Activated CD4-positive, alpha-beta T cell treated with anti-CD3 and anti-CD28 coated beads for 1 hour (primary cell): Measurements from ENCODE around the gene TMCO6.
"Not testable (repeated sequence)": the region's sequence is repeated elsewhere in the genome, so short reads cannot be mapped to it uniquely, and the experiment has no call there.

Experiments
- DNase-seq: peaks from one replicate; pipeline ENCODE4 v3.0.0-alpha.2; 2020

Gene TMCO6

DNA sequence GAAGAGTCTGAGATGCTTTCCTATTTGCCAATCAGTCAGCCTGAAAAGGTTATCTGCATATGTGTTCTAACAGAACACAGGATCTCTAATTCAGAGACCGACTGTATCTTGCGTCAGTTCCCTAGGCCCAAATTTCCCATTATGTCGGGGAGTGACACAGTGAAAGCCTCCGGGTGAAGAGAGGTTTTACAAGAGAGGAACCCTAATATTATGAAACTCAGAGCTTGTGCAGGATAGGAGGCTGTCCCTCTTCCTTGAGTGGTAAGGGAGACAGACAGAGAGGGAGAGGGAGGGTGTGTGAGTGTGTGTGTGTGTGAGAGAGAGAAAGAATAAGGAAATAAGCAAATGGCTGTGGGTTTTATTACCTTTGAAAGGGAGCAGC is 8.2 kb upstream of the TMCO6 start:
- no peak for DNase-seq

DNA sequence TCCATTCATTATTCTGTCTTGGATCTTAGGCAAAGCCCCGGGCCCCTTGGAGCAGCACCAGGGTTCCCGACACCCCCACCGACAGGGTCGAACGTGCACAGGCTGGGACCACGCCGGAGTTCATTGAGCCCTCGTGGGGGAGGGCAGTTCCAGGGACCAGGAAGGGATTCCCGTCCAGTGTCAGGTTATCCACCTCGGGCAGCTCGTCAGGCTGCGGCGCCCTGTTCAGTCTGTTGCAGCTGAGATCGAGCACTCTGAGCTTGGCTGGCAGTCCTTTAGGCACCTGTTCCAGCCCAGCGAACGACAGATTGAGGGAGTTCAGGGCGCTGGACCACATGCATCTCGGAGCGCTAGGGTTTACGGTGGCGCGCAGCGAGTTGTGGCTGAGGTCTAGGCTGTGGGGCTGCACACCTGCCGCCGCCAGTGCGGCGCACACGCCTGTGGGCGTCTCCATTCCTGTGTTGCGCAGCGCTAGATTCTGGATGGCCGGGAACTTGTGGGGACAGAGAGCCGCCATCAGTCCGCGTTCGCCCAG is 7.4 kb upstream of the TMCO6 start:
- peak; percentile 19 for DNase-seq

DNA sequence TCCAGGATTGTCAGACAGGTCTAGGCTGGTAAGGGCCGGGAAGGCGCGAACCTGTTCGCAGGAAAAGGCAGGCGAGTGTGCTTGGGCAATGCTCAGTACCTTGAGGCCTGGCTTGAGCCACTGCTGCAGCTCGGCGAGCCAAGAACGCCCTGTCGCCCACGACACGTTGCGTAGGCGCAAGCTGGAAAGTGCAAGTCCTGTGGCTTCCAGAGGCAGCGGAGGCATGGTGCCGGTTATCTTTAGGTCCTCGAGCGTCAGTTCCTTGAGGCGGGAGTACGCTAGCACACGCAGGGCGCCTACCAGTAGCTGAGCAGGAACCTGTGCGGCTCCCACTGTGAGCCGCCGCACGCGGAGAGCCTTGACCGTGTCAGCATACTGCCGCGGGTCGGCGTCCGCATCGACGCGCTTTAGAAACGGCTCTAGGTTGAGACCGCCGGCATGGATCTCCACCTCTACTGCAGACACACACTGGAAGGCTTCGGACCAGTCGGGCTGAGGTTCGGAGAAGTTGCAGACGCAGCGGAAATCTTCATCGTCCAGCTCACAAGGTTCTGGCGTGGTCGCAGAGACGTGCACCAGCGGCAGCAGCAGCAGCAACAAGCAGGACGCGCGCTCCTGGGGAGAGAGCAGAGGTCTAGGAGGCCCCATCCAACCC is 6.8 kb upstream of the TMCO6 start:
- peak; percentile 27 for DNase-seq

DNA sequence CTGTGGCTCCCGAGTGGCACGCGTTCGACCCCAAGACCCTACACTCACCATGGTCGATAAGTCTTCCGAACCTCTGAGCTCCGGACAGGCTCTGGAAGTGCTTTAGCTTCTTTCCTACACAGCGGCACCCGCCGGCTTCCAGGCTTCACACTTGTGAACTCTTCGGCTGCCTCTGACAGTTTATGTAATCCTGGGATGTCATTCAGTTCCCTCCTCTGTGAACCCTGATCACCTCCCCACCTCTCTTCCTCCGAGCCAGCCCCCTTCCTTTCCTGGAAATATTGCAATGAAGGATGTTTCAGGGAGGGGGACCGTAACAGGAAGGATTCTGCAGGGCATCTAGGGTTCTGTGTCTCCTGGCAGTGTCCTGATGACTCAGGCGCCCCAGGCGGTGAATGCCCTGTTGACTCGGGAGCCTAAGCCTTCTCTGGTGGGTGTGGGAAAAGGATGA is 6.2 kb upstream of the TMCO6 start, which contains the start of gene CD14:
TSS of gene CD14 (minus strand) at position 155 of the 451 bp plus-strand sequence. CDS start at position 51, 104 bp downstream.
- no peak for DNase-seq

DNA sequence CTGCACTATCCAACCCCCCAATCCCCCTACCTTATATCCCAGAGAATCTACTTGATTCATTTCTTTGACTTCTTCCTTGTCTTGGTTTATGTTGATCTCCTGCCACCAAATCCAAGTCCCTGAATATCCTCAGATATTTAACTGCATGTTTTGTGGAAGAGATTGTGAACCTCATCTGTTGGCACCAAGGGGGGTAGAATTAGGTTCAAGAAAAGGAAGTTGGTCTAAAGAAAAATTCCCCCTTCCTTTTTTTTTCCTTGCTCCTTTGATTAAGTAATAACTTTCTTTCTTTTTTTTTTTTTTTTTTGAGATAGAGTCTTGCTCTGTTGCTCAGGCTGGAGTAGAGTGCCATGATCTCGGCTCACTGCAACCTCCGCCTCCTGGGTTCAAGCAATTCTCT is 5.8 kb upstream of the TMCO6 start:
- no peak for DNase-seq

DNA sequence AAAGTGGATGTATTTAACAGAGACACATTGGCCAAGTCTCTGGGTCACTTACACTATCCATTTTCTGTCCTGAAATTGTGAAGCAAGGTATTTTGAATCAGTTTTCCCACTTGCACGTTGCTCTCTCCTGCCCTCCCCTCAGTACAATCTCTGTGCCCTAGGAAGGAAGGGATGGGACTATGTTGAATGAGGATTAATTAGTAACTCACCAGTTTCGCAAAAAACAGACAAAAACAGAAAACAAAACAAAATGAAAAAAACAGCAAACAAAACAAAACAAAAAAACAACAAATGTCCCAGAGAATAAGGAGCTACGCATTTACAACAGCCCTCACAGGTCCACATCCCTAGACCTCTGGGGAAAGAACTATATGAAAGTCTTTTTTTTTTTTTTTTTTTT is 5.1 kb upstream of the TMCO6 start:
- no peak for DNase-seq

DNA sequence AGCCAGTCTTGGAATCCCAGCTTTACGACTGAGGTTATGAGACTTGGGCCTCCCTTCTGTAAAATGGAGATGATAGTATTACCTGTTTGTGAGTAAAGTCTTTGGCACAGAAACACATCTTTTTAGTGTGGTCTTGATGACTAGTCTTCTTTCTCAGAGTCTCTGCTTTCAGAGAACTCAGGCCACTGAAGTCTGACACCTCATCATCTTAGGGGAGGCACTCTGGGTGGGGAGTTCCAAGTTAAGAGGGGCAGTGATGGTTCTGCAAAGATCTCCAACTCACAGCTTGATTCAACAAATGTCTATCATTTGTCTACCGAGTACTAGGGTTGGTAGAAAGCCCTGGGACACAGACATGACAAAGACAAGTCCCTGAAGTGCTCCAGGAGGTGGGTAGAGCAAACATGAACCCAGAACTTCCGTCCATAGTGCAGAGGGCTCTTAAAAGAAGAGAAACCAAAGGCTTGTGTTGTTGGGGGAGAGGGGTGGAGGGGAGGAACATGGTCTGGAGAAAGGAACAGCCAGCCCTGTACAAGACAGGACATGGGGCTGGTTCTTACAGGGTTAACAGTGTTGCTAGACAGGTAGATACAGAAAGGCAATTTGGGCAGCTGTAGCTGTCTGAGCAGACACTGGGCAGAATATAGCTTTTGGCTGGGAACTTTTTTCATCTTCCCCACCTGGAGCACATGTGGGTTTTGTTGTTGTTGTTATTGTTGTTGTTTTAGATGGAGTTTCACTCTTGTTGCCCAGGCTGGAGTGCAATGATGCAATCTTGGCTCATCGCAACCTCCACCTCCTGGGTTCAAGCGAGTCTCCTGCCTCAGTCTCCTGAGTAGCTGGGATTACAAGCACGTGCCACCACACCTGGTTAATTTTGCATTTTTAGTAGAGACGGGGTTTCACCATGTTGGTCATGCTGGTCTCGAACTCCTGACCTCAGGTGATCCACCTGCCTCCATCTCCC is 3.7 kb upstream of the TMCO6 start:
- DNase-seq, result no peak

DNA sequence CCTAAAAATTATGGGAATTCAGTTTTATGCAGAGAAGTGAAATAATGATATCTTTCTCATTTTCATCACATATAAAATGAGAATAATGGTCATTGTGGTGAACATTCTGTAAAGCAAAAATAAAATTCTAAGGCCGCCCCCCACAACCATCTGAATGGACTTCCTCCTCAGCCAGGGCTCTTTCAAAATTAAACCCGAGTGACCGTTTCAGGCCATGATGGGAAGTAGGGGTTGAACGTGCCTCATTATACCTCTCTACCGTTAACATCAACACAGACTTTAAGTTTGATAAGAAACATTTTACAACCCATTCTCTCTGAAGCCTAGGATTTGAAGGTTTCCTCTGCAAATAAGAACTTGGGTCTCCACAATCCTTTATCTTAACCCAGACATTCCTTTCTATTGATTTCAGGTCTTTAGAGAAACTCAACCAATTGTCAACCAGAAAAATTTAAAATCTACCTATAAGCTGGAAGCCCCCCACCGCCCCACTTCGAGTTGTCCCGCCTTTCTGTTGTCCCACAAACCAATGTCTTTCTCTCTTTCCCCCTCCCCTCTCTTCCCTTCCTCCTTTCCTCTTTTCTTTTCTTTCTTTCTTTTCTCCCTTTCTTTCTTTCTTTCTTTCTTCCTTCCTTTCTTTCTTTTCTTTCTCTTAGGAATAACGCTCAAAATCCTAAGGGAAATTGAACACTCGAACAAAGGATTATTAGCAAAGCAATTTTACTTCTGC is 1.7 kb upstream of the TMCO6 start:
- DNase-seq, result no peak

DNA sequence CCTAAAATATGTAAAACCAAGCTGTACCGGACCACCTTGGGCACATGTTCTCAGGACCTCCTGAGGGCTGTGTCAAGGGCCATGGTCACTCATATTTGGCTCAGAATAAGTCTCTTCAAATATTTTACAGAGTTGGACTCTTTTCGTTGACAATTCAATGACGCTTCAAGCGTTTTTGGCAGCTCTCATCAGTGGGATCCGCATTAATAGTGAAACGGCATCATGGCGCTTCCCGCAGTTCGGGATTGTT is 428 bp upstream of the TMCO6 start:
- not testable (repeated sequence) for DNase-seq

DNA sequence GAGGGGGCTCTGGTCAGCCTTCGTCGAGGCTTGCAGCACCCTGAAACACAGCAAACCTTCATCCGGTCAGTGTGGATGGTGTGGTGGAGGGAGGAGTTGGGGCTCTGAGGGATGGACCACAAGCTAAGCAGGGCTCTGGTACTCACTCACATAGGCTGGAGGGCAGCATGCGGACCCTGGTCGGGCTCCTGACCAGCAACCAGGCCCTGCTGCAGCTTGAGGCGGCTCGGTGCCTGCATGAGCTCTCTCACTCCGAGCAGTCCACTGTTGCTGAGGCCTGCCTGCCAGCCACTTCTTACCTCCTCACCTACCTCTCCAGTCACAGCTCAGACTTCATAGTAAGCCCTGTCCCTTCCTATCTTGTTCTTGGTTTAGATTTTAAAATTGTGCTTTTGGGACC is 2.5 kb downstream of the TMCO6 start:
- no peak for DNase-seq

DNA sequence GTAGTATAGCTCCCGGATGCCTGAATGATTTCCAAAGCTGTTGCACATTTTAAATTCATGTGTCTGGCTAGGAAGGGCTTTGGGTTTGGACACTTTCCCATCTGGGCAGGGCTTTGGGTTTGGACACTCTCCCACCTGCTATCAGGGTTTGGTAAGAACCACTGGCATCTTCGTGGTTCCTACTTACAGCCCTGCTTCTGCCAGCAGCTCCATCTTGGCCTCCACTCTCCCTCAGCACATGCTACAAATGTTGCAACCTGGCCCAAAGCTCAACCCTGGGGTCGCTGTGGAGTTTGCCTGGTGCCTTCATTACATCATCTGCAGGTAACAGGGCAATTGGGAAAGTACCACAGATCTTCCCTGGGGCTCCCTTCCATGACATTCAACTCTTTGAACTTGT is 3.5 kb downstream of the TMCO6 start:
- no peak for DNase-seq

DNA sequence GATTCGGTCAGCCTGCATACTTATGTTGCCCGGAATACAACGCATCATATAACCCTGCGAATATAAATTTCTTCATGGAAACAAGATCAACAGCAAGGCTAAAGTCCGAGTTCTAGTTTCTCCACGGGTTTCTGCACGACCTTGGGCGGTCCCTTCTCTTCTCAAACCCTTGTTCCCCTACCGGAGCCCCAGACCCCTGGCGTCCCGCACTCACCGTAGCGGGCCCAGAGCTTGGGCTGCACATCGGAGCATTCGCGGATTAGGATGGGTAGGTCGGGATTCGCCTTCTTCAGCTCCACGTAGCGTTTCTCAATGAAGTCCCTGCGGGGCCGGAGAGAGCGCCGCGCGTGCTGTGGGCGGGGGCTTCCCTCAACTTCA is 7.8 kb downstream of the TMCO6 start:
- no peak for DNase-seq

DNA sequence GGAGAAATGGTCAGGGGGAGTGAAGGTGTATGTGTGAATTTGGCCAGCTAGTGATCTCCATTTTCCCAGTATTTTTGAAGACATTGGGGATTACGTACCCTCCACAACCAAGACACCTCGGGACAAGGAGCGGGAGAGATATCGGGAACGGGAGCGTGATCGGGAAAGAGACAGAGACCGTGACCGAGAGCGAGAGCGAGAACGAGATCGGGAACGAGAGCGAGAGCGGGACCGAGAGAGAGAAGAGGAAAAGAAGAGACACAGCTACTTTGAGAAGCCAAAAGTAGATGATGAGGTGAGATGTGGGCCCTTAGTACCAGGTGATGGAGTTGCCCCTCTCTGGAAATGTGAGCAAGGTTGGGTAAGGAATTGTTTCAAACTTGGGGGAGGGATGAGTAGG is 19.6 kb downstream of the TMCO6 start:
- DNase-seq, result no peak

DNA sequence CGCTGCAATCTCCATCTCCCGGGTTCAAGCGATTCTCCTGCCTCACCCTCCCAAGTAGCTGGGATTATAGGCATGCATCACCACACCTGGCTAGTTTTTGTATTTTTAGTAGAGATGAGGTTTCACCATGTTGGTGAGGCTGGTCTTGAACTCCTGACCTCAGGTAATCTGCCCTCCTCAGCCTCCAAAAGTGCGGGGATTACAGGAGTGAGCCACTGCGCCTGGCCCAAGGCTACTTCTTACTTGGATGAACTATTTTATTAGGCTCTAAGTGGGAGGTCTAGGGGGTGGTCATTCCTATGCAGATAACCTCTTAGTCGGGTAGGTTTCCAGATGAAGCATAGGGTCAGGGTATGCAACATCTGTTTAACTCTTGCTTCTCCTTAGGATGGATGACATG is 21.1 kb downstream of the TMCO6 start:
- not testable (repeated sequence) for DNase-seq

DNA sequence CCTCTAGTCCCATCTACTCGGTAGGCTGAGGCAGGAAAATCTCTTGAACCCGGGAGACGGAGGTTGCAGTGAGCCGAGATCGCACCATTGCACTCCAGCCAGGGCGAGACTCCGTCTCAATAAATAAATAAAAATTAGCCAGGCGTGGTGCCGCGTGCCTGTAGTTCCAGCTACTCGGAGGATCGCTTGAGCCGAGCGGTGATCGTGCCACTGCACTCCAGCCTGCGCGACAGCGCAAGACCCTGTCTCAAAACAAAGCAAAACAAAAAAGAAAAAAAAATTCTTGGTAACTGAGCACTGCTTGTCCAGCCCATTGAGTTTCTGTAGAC is 24.7 kb downstream of the TMCO6 start:
- no peak for DNase-seq

DNA sequence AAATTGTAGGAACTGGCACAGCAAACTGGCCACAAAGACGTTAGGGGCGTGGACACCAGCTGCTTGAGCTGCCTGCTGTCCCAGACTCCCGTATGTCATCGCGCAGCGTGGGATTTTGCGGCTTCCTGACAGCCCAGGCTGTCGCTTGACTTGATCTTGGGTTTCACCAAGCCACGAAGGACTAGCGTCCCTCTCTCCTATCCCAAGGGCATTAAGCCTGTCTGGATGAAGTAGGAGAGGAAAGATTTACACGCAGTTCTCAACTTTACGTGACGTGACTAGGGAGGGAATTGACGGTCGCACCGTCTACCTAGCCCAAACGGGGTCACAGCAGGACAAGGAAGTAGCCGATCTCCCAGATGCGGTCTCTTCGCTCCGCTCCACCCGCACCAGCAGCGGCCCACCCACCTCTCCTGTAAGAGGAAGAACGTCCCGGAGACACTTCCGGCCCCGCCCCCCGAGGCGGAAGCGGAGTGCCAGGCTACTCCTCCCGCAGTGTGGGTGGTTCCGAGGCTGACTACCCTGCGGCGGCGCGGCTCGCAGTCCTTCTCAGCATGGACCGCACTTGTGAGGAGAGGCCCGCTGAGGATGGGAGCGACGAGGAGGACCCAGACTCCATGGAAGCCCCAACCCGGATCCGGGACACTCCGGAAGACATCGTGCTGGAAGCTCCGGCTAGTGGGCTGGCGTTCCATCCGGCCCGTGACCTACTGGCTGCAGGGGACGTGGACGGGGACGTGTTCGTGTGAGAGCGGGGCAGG is 25.3 kb downstream of the TMCO6 start, which contains the start of gene WDR55:
TSS of gene WDR55 (plus strand) at position 546 of the 761 bp plus-strand sequence. CDS start at position 555, 9 bp downstream.
- peak; percentile 91 for DNase-seq

DNA sequence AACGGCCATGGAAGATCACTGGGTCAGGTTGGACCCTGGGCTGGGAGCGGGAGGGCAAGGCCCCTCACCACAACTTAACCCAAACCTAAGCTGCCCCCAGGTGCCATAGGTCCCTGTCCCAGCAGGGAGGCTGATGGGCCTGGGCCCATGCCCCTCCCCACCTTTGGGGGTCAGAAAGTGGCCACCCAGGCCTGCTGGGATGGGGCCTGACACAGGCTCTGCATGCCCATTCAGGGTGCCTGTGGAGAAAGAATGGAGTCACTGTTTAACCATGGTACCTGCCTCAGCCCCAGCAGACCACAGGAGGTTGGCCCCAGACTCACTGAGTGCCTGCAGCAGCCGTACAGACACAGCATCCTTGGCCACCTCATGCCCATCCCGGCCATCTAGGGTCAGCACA is 31.8 kb downstream of the TMCO6 start:
- DNase-seq, result not testable (repeated sequence)

DNA sequence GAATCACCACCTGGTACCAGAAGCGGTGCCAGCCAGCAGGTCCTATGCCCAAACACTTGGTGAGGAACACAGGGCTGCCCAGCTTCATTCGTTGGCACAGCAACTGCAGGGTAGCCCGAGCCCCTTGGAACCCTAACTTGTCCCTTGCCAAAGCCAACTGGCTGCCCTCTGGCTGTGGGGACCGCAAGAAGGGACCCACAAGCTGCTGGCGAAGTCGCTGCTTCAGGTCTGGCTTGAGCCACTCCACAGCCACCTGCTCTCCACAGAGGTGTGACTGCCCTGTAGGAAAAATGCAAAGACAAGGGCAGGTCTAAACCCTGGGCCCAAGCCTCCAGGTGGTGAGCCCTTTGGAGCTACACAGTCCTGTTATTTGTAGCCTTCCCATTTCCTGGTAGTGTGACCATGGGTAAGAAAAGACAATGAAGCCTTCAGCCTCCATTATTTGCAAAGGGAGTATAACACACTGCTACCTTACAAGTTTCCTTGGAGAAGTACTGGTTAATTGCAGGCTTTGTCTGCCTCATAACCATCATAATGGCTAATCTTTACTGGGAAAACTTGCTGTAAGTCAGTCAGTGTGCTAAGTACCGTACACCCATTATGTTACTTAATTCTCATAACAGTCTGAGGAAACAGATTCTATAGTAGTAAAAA is 32.3 kb downstream of the TMCO6 start:
- no peak for DNase-seq

DNA sequence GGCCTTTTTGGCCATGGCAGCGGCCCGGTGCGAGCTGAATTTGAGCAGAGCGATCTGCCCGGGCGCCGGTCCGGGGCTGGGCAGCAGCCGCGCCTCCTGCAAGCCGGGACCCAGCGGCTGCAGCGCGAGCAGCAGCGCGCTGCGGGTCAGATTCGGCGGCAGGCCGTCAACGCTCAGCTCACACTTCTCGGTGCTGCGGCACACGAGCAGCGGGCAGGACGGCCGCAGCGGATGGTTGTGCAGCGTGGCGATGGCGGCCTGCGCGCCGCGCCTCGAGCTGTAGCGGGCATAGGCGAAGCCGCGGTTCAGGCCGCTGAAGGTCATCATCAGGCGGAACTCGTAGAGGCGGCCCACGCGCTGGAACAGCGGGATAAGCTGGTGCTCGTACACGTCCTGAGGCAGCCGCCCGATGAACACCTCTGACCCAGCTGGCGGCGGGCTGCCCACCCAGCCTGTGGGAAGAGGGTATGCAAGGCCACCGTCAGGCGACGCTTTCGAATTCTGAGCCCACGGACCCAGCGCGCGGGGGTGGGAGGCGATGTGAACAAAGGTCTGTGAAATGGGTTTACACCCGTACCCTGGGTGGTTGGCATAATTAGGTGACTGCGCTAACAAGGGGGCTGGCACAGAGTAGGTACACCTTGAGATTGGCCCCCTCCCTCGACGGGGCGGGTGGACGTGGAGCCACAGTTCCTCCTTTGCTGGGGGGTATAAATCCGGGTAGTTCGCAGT is 33.4 kb downstream of the TMCO6 start:
- DNase-seq, result no peak

DNA sequence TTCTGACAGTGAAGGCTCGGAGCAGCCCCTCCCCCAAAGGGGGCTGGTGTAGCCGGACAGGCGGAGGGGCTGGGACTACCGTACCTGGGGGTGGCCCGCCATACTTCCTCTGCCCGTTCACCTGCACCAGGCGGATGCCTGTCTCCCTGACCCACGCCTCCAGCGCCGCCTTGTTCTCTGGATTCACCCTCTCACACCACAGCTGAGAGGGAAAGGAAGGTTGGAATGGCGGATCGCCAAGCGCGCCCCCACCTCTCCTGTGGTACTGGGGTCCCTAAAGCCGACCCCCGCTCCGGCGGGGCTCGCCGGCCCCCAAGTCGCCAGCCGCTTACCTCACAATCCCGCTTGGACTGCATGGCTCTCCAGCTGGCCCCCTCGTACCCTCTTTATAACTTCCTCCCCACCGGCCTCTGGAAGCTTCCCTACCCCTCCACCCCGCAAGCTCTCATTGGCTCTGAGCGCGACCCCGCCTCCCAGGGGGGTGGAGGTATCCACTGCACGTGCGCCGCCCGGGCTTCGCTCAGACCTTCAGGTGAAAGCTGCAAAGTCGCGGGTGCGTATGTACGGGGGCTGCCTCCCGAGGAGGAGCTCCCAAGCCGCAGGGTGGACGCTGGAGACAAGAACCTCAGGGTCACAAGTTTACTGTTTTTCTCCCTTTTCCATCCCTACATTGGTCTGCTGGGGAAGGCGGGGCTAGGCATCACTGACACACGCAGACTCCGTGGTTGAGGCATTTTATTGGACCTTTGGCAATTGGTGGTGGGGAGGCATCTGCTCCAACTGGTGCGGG is 34.1 kb downstream of the TMCO6 start, which contains the start of gene DND1:
TSS of gene DND1 (minus strand) at position 390 of the 790 bp plus-strand sequence. CDS start at position 356, 34 bp downstream.
- no peak for DNase-seq
